ENCODE measurements around the gene NUSAP1. TPM values are rescaled to one million over a fixed set of nuclear protein-coding genes. Genes with fewer than 3 reads are reported as not detected.

NUSAP1 gene
- polyA plus RNA-seq, 3 donors, result 2.4 to 4.0 (median 3.5) TPM

GRCh38 chr15:41347236-41347635 is 14.6 kb downstream of the NUSAP1 start:
- Mint-ChIP-seq H3K4me3 (no peak overlapping the region), H3K4me1 (no peaks in the 10 kb centered on the region), H3K9me3 (no peaks in the 10 kb centered on the region), H3K36me3 (peaks cover 36 to 81% of the 10 kb centered on the region in 2 donors), H3K27ac (peak overlapping the region in 4 of 7 donors; percentile 8 to 46 (median 36)), H3K27me3 (ENCODE audit: low read depth in 3 of 3) (no peaks in the 10 kb centered on the region)
- no peak overlapping the region for H3K9ac ChIP-seq (ENCODE audit: insufficient read depth, low read length, poor library complexity, severe bottlenecking)
- no peaks in the 10 kb centered on the region for H3K9me3 ChIP-seq (replicated peaks in 1 of 2; ENCODE audit: control insufficient read depth in 1 of 2, insufficient read depth in 1 of 2, low read length in 2 of 2)
- no peak overlapping the region for H3K4me2 ChIP-seq (replicated peaks; ENCODE audit: extremely low read depth, low read length, poor library complexity, severe bottlenecking)
- no peak overlapping the region for H3K4me3 ChIP-seq (replicated peaks in 1 of 3; ENCODE audit: low read depth in 2 of 3, low read length in 3 of 3)
- no peaks in the 10 kb centered on the region for H3K27me3 ChIP-seq (ENCODE audit: control insufficient read depth in 2 of 2, insufficient read depth in 2 of 2, low read length in 2 of 2)
- H3K79me2 ChIP-seq (ENCODE audit: insufficient read depth, low read length), result peaks cover 72% of the 10 kb centered on the region
- intact Hi-C loops (cut with micrococcal nuclease), result no loop called here
- H3K4me1 ChIP-seq (ENCODE audit: control insufficient read depth in 1 of 2, insufficient read depth in 2 of 2, low read length in 2 of 2), result no peaks in the 10 kb centered on the region
- peaks cover 32 to 90% of the 10 kb centered on the region in 2 donors for H3K36me3 ChIP-seq (replicated peaks in 1 of 2; ENCODE audit: control insufficient read depth in 1 of 2, insufficient read depth in 2 of 2, low read length in 2 of 2)
- no peaks in the 10 kb centered on the region for H4K20me1 ChIP-seq (ENCODE audit: insufficient read depth, low read length)
- no peak for DNase-seq
- H2AFZ ChIP-seq (ENCODE audit: insufficient read depth, low read depth, low read length, poor library complexity, severe bottlenecking), result no peak overlapping the region
- no peak for TF ChIP-seq CTCF (IDR thresholded peaks at IDR 0.05)
- H3K27ac ChIP-seq (ENCODE audit: low read depth in 1 of 2, low read length in 2 of 2), result peak overlapping the region in 1 of 2 donors; percentile 7
- no CpG with 5 or more reads among the region's 5 CpGs for WGBS (ENCODE audit: insufficient coverage)

GRCh38 chr15:41350057-41350717 is 17.5 kb downstream of the NUSAP1 start:
- no peaks in the 10 kb centered on the region for H3K9me3 Mint-ChIP-seq
- Histone ChIP-seq H3K27ac (ENCODE audit: low read depth in 1 of 2, low read length in 2 of 2) (peak overlapping the region in 1 of 2 donors; percentile 0), H3K4me3 (replicated peaks in 1 of 3; ENCODE audit: low read depth in 2 of 3, low read length in 3 of 3) (no peak overlapping the region), H3K4me1 (ENCODE audit: control insufficient read depth in 1 of 2, insufficient read depth in 2 of 2, low read length in 2 of 2) (no peaks in the 10 kb centered on the region), H3K79me2 (ENCODE audit: insufficient read depth, low read length) (peaks cover 43% of the 10 kb centered on the region), H3K27me3 (ENCODE audit: control insufficient read depth in 2 of 2, insufficient read depth in 2 of 2, low read length in 2 of 2) (no peaks in the 10 kb centered on the region), H3K9me3 (replicated peaks in 1 of 2; ENCODE audit: control insufficient read depth in 1 of 2, insufficient read depth in 1 of 2, low read length in 2 of 2) (no peaks in the 10 kb centered on the region), H3K4me2 (replicated peaks; ENCODE audit: extremely low read depth, low read length, poor library complexity, severe bottlenecking) (no peak overlapping the region), H3K9ac (ENCODE audit: insufficient read depth, low read length, poor library complexity, severe bottlenecking) (no peak overlapping the region), H3K36me3 (replicated peaks in 1 of 2; ENCODE audit: control insufficient read depth in 1 of 2, insufficient read depth in 2 of 2, low read length in 2 of 2) (peaks cover 43 to 81% of the 10 kb centered on the region in 2 donors), H2AFZ (ENCODE audit: insufficient read depth, low read depth, low read length, poor library complexity, severe bottlenecking) (no peak overlapping the region), H4K20me1 (ENCODE audit: insufficient read depth, low read length) (no peaks in the 10 kb centered on the region)
- no peak for TF ChIP-seq CTCF (IDR thresholded peaks at IDR 0.05)
- peak overlapping the region in 3 of 7 donors; percentile 33 to 73 (median 63) for H3K27ac Mint-ChIP-seq
- H3K4me3 Mint-ChIP-seq, result no peak overlapping the region
- no peak for DNase-seq
- peaks cover 42 to 79% of the 10 kb centered on the region in 2 donors for H3K36me3 Mint-ChIP-seq
- peaks cover 0 to 2% (median 0%) of the 10 kb centered on the region in 3 donors for H3K27me3 Mint-ChIP-seq (ENCODE audit: low read depth in 3 of 3)
- 93% methylated on average over 3 of the region's 10 CpGs for WGBS (ENCODE audit: insufficient coverage)
- intact Hi-C loops (cut with micrococcal nuclease), result no loop called here
- H3K4me1 Mint-ChIP-seq, result no peaks in the 10 kb centered on the region

All from CD14-positive monocyte (primary cell).